B cell (primary cell): ENCODE measurements around the gene TMEM203. TPM values are rescaled to one million over a fixed set of nuclear protein-coding genes. Genes with fewer than 3 reads are reported as not detected.

Source experiments
- ATAC-seq: fragments of 200-7000 bp; cut with Tn5 transposase; one replicate; pipeline ENCODE4 v1.10.0; 2021; ENCODE audit warnings: low read depth, mild to moderate bottlenecking, moderate number of reproducible peaks, moderate library complexity
- CTCF ChIA-PET: fragments of 350-600 bp; sonication (Branson Sonifier 250); formaldehyde crosslinking; loops from one replicate; lab custom pipeline; 2021; ENCODE audit warnings: antibody characterized with exemption, inconsistent platforms; lab: Charles Lee
- POLR2A ChIA-PET: fragments of 350-600 bp; sonication (Branson Sonifier 250); formaldehyde crosslinking; loops from one replicate; lab custom pipeline; 2021; ENCODE audit warnings: antibody characterized with exemption; lab: Charles Lee
- DNase-seq: peaks from one replicate; pipeline ENCODE4 v3.0.0; 2013
- H2AFZ ChIP-seq: 2 replicates; pipeline ENCODE4 v1.6.1; 2012; ENCODE audit warnings: mild to moderate bottlenecking, low read depth, low read length; ENCODE audit not compliant: insufficient read depth, poor library complexity, severe bottlenecking
- H3K27ac ChIP-seq, 2 donors: 1 replicate in 1 of 2; 2 replicates in 1 of 2; pipeline ENCODE4 v1.5.1; 2012 to 2013; ENCODE audit warnings: low read length in 2 of 2, mild to moderate bottlenecking in 2 of 2, moderate library complexity in 1 of 2
- H3K27me3 ChIP-seq, 4 experiments: fragments of 200-600 bp in 1 of 4; sonication (generic) in 1 of 4; replicated peaks in 1 of 4; 1 replicate in 2 of 4; 2 replicates in 2 of 4; pipeline versions ENCODE4 v1.6.1 to v1.7.0; 2013 to 2016; ENCODE audit warnings: low read length in 3 of 4, mild to moderate bottlenecking in 2 of 4, mixed read lengths in 1 of 4, moderate library complexity in 1 of 4; ENCODE audit not compliant: insufficient read depth in 4 of 4, control insufficient read depth in 3 of 4; ENCODE audit errors: control extremely low read depth in 1 of 4
- H3K36me3 ChIP-seq, 2 experiments: replicated peaks in 1 of 2; 1 replicate in 1 of 2; 2 replicates in 1 of 2; pipeline versions ENCODE4 v1.6.1 to v1.7.1; 2013; ENCODE audit warnings: low read length in 1 of 2; ENCODE audit not compliant: insufficient read depth in 2 of 2, control insufficient read depth in 1 of 2; ENCODE audit errors: control extremely low read depth in 1 of 2, extremely low read depth in 1 of 2
- H3K4me1 ChIP-seq, 2 donors: fragments of 200-600 bp in 1 of 2; sonication (generic) in 1 of 2; 1 replicate in 1 of 2; 2 replicates in 1 of 2; pipeline versions ENCODE4 v1.5.1 to v1.6.1; 2013 to 2017; ENCODE audit warnings: low read length in 2 of 2; ENCODE audit not compliant: control insufficient read depth in 2 of 2, insufficient read depth in 2 of 2
- H3K4me2 ChIP-seq: replicated peaks from 2 replicates; pipeline ENCODE3; 2012; ENCODE audit warnings: mild to moderate bottlenecking, low read depth, low read length; ENCODE audit not compliant: poor library complexity, severe bottlenecking
- H3K4me3 ChIP-seq, 5 experiments: fragments of 200-600 bp in 1 of 5; sonication (generic) in 1 of 5; 1 replicate in 3 of 5; 2 replicates in 2 of 5; pipeline versions ENCODE4 v1.5.1 to v1.7.0; 2011 to 2016; ENCODE audit warnings: low read length in 4 of 5, mild to moderate bottlenecking in 4 of 5, low read depth in 2 of 5, control low read depth in 1 of 5, moderate library complexity in 1 of 5; ENCODE audit not compliant: insufficient read depth in 1 of 5; ENCODE audit errors: control extremely low read depth in 1 of 5, extremely low read depth in 1 of 5
- H3K79me2 ChIP-seq: fragments of 200-600 bp; sonication (generic); one replicate; pipeline ENCODE4 v1.6.0; 2016; ENCODE audit warnings: low read length; ENCODE audit not compliant: control insufficient read depth, insufficient read depth
- H3K9ac ChIP-seq: fragments of 200-600 bp; sonication (generic); 2 replicates; pipeline ENCODE4 v1.6.1; 2017; ENCODE audit warnings: mild to moderate bottlenecking, low read length, moderate library complexity
- H3K9me3 ChIP-seq, 3 donors: one replicate each; pipeline versions ENCODE4 v1.6.1 to v1.7.1; 2013; ENCODE audit warnings: low read length in 2 of 3; ENCODE audit not compliant: control insufficient read depth in 2 of 3, insufficient read depth in 1 of 3; ENCODE audit errors: control extremely low read depth in 1 of 3
- H4K20me1 ChIP-seq: 2 replicates; pipeline ENCODE4 v1.6.0; 2012; ENCODE audit warnings: mild to moderate bottlenecking, low read length; ENCODE audit not compliant: insufficient read depth, control insufficient read depth, poor library complexity, severe bottlenecking
- H3K27ac Mint-ChIP-seq: one replicate; pipeline ENCODE4 v1.8.0; 2021; ENCODE audit warnings: mixed read lengths
- H3K27me3 Mint-ChIP-seq: one replicate; pipeline ENCODE4 v1.8.0; 2021; ENCODE audit warnings: mixed read lengths
- H3K4me1 Mint-ChIP-seq: one replicate; pipeline ENCODE4 v1.8.0; 2021; ENCODE audit warnings: mixed read lengths
- H3K4me3 Mint-ChIP-seq: one replicate; pipeline ENCODE4 v1.8.0; 2021; ENCODE audit warnings: mixed read lengths
- H3K9me3 Mint-ChIP-seq: one replicate; pipeline ENCODE4 v1.8.0; 2022; ENCODE audit warnings: mixed read lengths; ENCODE audit not compliant: insufficient read depth
- EZH2 ChIP-seq: IDR thresholded peaks from 2 replicates; pipeline ENCODE4 v1.6.1; 2012; ENCODE audit warnings: borderline replicate concordance, low read depth, mild to moderate bottlenecking, moderate library complexity, low read length; ENCODE audit not compliant: insufficient read depth, poor library complexity, severe bottlenecking
- WGBS: methylation state at CpG from one replicate; pipeline ENCODE4 v1.1.5; 2013; ENCODE audit warnings: missing lambda C conversion rate; ENCODE audit not compliant: insufficient coverage; 5-methylcytosine and 5-hydroxymethylcytosine counted together
- intact Hi-C: fragments of 100-400 bp; cut with micrococcal nuclease; formaldehyde crosslinking; loops from one replicate; pipeline ENCODE4 v1.10.0; 2022
- polyA plus RNA-seq: library from polyadenylated mRNA; depleted of rRNA; stranded (reverse); fragments of >200 nt; gene quantifications from 2 replicates; pipeline ENCODE4 v1.2.3, GENCODE V29; 2012
- total RNA-seq, 2 donors: library from RNA; stranded (reverse); fragments of 120-200 nt in 1 of 2; gene quantifications; 1 replicate in 1 of 2; 2 replicates in 1 of 2; pipeline versions ENCODE4 v1.2.3 to v1.2.4, GENCODE V29; 2013 to 2022
- TF ChIP-seq, protein P1 (sequence below): fragments of 200-600 bp; IDR thresholded peaks from one replicate; pipeline ENCODE4 v1.8.0; 2022; ENCODE audit warnings: antibody characterized with exemption, mild to moderate bottlenecking

Gene TMEM203
- total and polyA plus RNA-seq, 2 donors (not counting 1 experiment from before 2014, with no cell fraction given) = 20.6 to 35.7 TPM

GRCh38 chr9:137202966-137203365 is 2.5 kb downstream of the TMEM203 start:
- Mint-ChIP-seq H3K27me3 (no peaks in the 10 kb centered on the region), H3K9me3 (no peaks in the 10 kb centered on the region), H3K4me3 (no peak overlapping the region), H3K27ac (no peak overlapping the region), H3K4me1 (peaks cover 48% of the 10 kb centered on the region)
- no peak for ATAC-seq
- H4K20me1 ChIP-seq = peaks cover 56% of the 10 kb centered on the region
- no peak overlapping the region for H3K27ac ChIP-seq
- no peak for DNase-seq
- CTCF ChIA-PET = interaction anchor here (0.7 to 3.3 kb wide), 4 partner anchors 14 to 34 kb away, joined by 3 to 13 read pairs (median 8); partner anchors contain the start of genes ANAPC2 and SSNA1
- POLR2A ChIA-PET = interaction anchor here (0.7 kb wide), 3 partner anchors 275 to 327 kb away, joined by 3 to 6 read pairs (median 3); no protein-coding TSS in a partner anchor
- no peak overlapping the region for H3K4me2 ChIP-seq
- TF ChIP-seq EZH2 = no peak
- TF ChIP-seq, protein P1, sequence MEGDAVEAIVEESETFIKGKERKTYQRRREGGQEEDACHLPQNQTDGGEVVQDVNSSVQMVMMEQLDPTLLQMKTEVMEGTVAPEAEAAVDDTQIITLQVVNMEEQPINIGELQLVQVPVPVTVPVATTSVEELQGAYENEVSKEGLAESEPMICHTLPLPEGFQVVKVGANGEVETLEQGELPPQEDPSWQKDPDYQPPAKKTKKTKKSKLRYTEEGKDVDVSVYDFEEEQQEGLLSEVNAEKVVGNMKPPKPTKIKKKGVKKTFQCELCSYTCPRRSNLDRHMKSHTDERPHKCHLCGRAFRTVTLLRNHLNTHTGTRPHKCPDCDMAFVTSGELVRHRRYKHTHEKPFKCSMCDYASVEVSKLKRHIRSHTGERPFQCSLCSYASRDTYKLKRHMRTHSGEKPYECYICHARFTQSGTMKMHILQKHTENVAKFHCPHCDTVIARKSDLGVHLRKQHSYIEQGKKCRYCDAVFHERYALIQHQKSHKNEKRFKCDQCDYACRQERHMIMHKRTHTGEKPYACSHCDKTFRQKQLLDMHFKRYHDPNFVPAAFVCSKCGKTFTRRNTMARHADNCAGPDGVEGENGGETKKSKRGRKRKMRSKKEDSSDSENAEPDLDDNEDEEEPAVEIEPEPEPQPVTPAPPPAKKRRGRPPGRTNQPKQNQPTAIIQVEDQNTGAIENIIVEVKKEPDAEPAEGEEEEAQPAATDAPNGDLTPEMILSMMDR = no peak
- no peak overlapping the region for H3K4me3 ChIP-seq
- H3K36me3 ChIP-seq = peaks cover 0 to 5% of the 10 kb centered on the region in 2 experiments
- no peaks in the 10 kb centered on the region for H3K9me3 ChIP-seq
- H2AFZ ChIP-seq = no peak overlapping the region
- intact Hi-C loops = loop anchor here (10.0 kb wide), 1 partner anchor 318 kb away; the partner anchor contains the start of gene TRAF2
- WGBS = 88% methylated on average over 8 of the region's 8 CpGs
- H3K9ac ChIP-seq = no peak overlapping the region
- peaks cover 79% of the 10 kb centered on the region for H3K79me2 ChIP-seq
- H3K4me1 ChIP-seq = peaks cover 45 to 58% of the 10 kb centered on the region in 2 donors
- peaks cover 0 to 6% (median 0%) of the 10 kb centered on the region in 4 experiments for H3K27me3 ChIP-seq
